Lower leg skin (tissue), 4 donors: ENCODE results near the gene ANK2. TPM values are rescaled to one million over a fixed set of nuclear protein-coding genes. Genes with fewer than 3 reads are reported as not detected.

Experiments used
- DNase-seq, 2 donors: peaks; one replicate each; pipeline ENCODE4 v3.0.0-alpha.2; 2019; ENCODE audit warnings: low spot score in 2 of 2
- H3K4me3 ChIP-seq: fragments of 200-600 bp; sonication (generic); 2 replicates; pipeline ENCODE4 v1.5.1; 2017; ENCODE audit warnings: mild to moderate bottlenecking, low read depth; ENCODE audit not compliant: poor library complexity, severe bottlenecking
- CTCF ChIP-seq, 3 donors: fragments of 450-650 bp; IDR thresholded peaks; one replicate each; pipeline ENCODE4 v1.5.1; 2016; ENCODE audit warnings: antibody characterized with exemption in 3 of 3, mild to moderate bottlenecking in 3 of 3, moderate library complexity in 2 of 3
- POLR2A ChIP-seq, 2 donors: fragments of 450-650 bp; IDR thresholded peaks; one replicate each; pipeline ENCODE4 v1.6.1; 2016 to 2017; ENCODE audit warnings: antibody characterized with exemption in 2 of 2, mild to moderate bottlenecking in 1 of 2, moderate library complexity in 1 of 2
- WGBS, 2 donors: methylation state at CpG; one replicate each; pipeline ENCODE4 v1.1.5; 2018; 5-methylcytosine and 5-hydroxymethylcytosine counted together
- intact Hi-C: fragments of 100-400 bp; cut with DNase I; formaldehyde crosslinking; loops from one replicate; pipeline ENCODE4 v1.15.0; 2023; ENCODE audit warnings: low total_unique reads
- microRNA counts, 2 donors: library from miRNA; unstranded; fragments of <30 nt; microRNA quantifications; one replicate each; lab custom pipeline; 2016
- microRNA-seq, 2 donors: library from miRNA; unstranded; fragments of <30 nt; microRNA quantifications; one replicate each; pipeline ENCODE4, GENCODE V29; 2016; ENCODE audit warnings: borderline replicate concordance in 2 of 2, borderline number of aligned reads in 1 of 2
- total RNA-seq, 4 donors: library from RNA; depleted of rRNA; stranded (reverse); fragments of >200 nt; gene quantifications; one replicate each; pipeline ENCODE4 v1.1.0, GENCODE V29; 2016

Gene ANK2
- total RNA-seq, 4 donors from 2014 or later = 7.1 to 28.8 (median 18.3) TPM

GRCh38 chr4:113420938-113421337 is 371.5 kb downstream of the ANK2 start:
- no peak for DNase-seq
- TF ChIP-seq CTCF (IDR thresholded peaks at IDR 0.05) = no peak
- TF ChIP-seq POLR2A (IDR thresholded peaks at IDR 0.05) = no peak
- no peak overlapping the region for H3K4me3 ChIP-seq
- intact Hi-C loops = no loop called here

GRCh38 chr4:113423631-113424030 is 374.2 kb downstream of the ANK2 start:
- DNase-seq = no peak
- 64 to 74% methylated on average over 1 of the region's 1 CpG for WGBS, 2 donors
- H3K4me3 ChIP-seq = no peak overlapping the region
- intact Hi-C loops = no loop called here
- TF ChIP-seq POLR2A (IDR thresholded peaks at IDR 0.05) (no peak), CTCF (IDR thresholded peaks at IDR 0.05) (no peak)

GRCh38 chr4:113433116-113433515 is 383.7 kb downstream of the ANK2 start:
- TF ChIP-seq POLR2A (IDR thresholded peaks at IDR 0.05) = no peak
- TF ChIP-seq CTCF (IDR thresholded peaks at IDR 0.05) = no peak
- H3K4me3 ChIP-seq = no peak overlapping the region
- 77 to 79% methylated on average over 1 of the region's 1 CpG for WGBS, 2 donors
- DNase-seq = no peak
- intact Hi-C loops = no loop called here

MicroRNA genes within 50 kb of the gene (microRNA counts, 767-probe panel; counts per million panel counts)
- 0 to 358 counts per million in 2 donors for microRNA hsa-miR-1243 (lab: Ali Mortazavi, UCI)

Small RNAs within 50 kb of the gene (microRNA-seq; reads per million reads assigned to microRNA genes)
- gene MIR1243 = 0.68 to 1.1 reads per million in 2 donors
- gene MIR8082 = 0 reads per million in 2 donors
